GM08714 (cell line): ENCODE results near the gene HPDL.
"Not testable (repeated sequence)": the region's sequence is repeated elsewhere in the genome, so short reads cannot be mapped to it uniquely, and the experiment has no call there.

ENCODE experiments used
- H3K4me3 ChIP-seq: fragments of 200-500 bp; sonication (Bioruptor generic); 2 replicates; pipeline ENCODE4 v1.5.1; 2014; ENCODE audit warnings: mild to moderate bottlenecking, low read length, inconsistent platforms
- ZNF274 ChIP-seq: IDR thresholded peaks from 2 replicates; pipeline ENCODE4 v1.6.1; 2012; ENCODE audit warnings: mild to moderate bottlenecking, low read depth, low read length

The HPDL gene

GRCh38 chr1:45326627-45327623, at the start of gene HPDL:
HPDL (plus strand) TSS chr1:45326895; CDS start chr1:45327149, 254 bp downstream.
- peak within 1 kb of the TSS; percentile 63; the same call in 1 of the 2 replicates for H3K4me3 ChIP-seq
- TF ChIP-seq ZNF274, result no peak

GRCh38 chr1:45282351-45282750, 44.3 kb upstream of the HPDL start:
- TF ChIP-seq ZNF274, result no peak
- H3K4me3 ChIP-seq, result no peak overlapping the region

- H3K4me3 ChIP-seq, result not testable (repeated sequence)
Measured at GRCh38 chr1:45284858-45285257, 41.8 kb upstream of the HPDL start.

GRCh38 chr1:45286521-45286920, 40.2 kb upstream of the HPDL start:
- not testable (repeated sequence) for H3K4me3 ChIP-seq

GRCh38 chr1:45291002-45291401, 35.7 kb upstream of the HPDL start:
- not testable (repeated sequence) for H3K4me3 ChIP-seq

- TF ChIP-seq ZNF274, result no peak
- H3K4me3 ChIP-seq, result no peak overlapping the region
Measured at GRCh38 chr1:45291716-45292115, 35.0 kb upstream of the HPDL start.

- TF ChIP-seq ZNF274, result no peak
Measured at GRCh38 chr1:45297666-45298356, 28.9 kb upstream of the HPDL start.

GRCh38 chr1:45299296-45299695, 27.4 kb upstream of the HPDL start:
- no peak for TF ChIP-seq ZNF274
- H3K4me3 ChIP-seq, result no peak overlapping the region

More at GRCh38 chr1:45297666-45298356, 28.9 kb upstream of the HPDL start:
- no peak overlapping the region for H3K4me3 ChIP-seq

GRCh38 chr1:45299981-45300668, 26.6 kb upstream of the HPDL start:
- TF ChIP-seq ZNF274, result no peak

GRCh38 chr1:45300669-45300997, 26.1 kb upstream of the HPDL start:
- H3K4me3 ChIP-seq, result no peak overlapping the region
- no peak for TF ChIP-seq ZNF274

More at GRCh38 chr1:45299981-45300668, 26.6 kb upstream of the HPDL start:
- H3K4me3 ChIP-seq, result no peak overlapping the region

GRCh38 chr1:45302505-45303150, 24.1 kb upstream of the HPDL start:
- no peak for TF ChIP-seq ZNF274
- peak overlapping the region; percentile 68 for H3K4me3 ChIP-seq

GRCh38 chr1:45303520-45304310, 23.0 kb upstream of the HPDL start:
- peak overlapping the region; percentile 73 for H3K4me3 ChIP-seq
- no peak for TF ChIP-seq ZNF274

GRCh38 chr1:45304311-45305081, 22.2 kb upstream of the HPDL start:
- TF ChIP-seq ZNF274, result no peak
- H3K4me3 ChIP-seq, result peak overlapping the region; percentile 73; the same call in 1 of the 2 replicates
